Epithelial cell of esophagus (primary cell): Measurements from ENCODE around the gene TNP1.

Source experiments
- DNase-seq: peaks from one replicate; pipeline ENCODE4 v3.0.0; 2010; ENCODE audit warnings: low read depth
- H3K4me3 ChIP-seq: 2 replicates; pipeline ENCODE4 v1.5.1; 2011; ENCODE audit warnings: mild to moderate bottlenecking, low read length, control low read depth
- TF ChIP-seq, protein P1 (sequence below): IDR thresholded peaks from 2 replicates; pipeline ENCODE4 v1.5.1; 2011; ENCODE audit warnings: low read depth, mild to moderate bottlenecking, low read length, control low read depth, inconsistent platforms; ENCODE audit not compliant: insufficient read depth; ENCODE audit errors: missing control alignments

The TNP1 gene

DNA sequence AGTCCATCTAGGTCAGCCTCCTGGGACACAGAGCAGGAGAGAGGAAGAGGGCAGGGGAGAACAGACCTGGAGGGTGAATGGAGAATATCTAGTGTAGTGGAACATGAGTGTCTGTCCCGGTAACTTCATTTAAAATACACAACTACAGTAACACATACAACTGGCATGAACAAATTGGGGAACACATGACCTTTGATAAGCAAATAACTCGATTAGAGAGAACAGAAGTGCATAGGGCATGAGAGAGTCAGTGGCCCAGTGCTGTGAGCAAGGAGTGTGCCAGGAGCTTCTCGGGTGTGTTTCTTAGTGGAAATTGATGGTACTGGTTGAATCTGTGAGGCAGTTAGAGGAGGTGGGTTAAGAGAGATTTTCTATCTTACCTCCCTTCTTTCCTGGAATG, 40.8 kb downstream of the TNP1 start:
- DNase-seq: no peak
- TF ChIP-seq, protein P1, sequence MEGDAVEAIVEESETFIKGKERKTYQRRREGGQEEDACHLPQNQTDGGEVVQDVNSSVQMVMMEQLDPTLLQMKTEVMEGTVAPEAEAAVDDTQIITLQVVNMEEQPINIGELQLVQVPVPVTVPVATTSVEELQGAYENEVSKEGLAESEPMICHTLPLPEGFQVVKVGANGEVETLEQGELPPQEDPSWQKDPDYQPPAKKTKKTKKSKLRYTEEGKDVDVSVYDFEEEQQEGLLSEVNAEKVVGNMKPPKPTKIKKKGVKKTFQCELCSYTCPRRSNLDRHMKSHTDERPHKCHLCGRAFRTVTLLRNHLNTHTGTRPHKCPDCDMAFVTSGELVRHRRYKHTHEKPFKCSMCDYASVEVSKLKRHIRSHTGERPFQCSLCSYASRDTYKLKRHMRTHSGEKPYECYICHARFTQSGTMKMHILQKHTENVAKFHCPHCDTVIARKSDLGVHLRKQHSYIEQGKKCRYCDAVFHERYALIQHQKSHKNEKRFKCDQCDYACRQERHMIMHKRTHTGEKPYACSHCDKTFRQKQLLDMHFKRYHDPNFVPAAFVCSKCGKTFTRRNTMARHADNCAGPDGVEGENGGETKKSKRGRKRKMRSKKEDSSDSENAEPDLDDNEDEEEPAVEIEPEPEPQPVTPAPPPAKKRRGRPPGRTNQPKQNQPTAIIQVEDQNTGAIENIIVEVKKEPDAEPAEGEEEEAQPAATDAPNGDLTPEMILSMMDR: no peak

DNA sequence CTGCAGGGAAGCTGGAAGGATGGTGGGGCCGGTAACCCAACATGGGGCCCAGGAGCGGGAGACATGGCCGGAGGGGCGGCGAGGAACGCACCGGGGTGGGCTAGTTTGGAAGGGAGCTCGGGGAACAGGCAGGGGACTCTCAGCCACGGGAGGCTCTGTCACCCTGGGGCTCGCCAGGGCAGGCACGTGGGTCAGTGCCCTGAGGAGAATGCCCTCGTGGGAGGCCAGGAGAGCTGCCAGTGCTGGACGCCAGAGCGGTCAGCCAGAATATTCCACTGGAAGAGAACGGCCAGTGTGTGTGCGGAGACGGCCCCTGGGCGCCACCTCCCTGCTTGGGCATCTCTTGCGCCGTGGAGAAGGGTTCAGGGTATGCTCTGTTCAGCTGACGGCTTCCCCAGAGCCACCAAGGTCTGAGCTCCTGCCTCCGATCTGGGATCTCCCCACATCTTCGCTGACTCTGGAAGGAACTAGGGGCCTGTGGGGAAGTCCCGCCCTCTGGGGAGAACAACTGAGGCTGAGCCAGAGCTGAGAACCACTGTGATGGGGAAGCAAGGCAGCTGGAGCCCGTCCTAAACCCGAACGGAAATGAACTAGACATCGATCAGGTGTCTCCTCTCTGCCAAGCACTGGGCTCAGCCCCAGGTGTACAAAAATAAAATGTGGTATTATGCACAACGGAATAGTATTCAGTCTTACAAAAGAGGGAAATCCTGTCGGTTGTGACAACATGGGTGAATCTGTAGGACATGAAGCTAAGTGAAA, 49.3 kb downstream of the TNP1 start:
- TF ChIP-seq, protein P1: no peak
- no peak for DNase-seq
- H3K4me3 ChIP-seq: no peak overlapping the region

More for the DNA sequence above, 40.8 kb downstream of the TNP1 start:
- H3K4me3 ChIP-seq: no peak overlapping the region
